Ovary (tissue), 9 donors: ENCODE measurements around the gene SHISA9. TPM values are rescaled to one million over a fixed set of nuclear protein-coding genes. Genes with fewer than 3 reads are reported as not detected.

ENCODE experiments used
- DNase-seq, 5 donors: peaks; one replicate each; pipeline ENCODE4 v3.0.0-alpha.2; 2019 to 2020
- H3K27ac ChIP-seq, 2 donors: fragments of 200-600 bp; one replicate each; pipeline versions ENCODE4 v1.5.1 to v1.8.0; 2019 to 2022
- H3K27me3 ChIP-seq: fragments of 200-600 bp; one replicate; pipeline ENCODE4 v1.8.0; 2022
- H3K36me3 ChIP-seq: fragments of 200-600 bp; sonication (generic); one replicate; pipeline ENCODE4 v1.5.1; 2019
- H3K4me1 ChIP-seq: one replicate; pipeline ENCODE4 v1.8.1; 2013; ENCODE audit warnings: mild to moderate bottlenecking, moderate library complexity; ENCODE audit not compliant: insufficient read depth
- H3K4me3 ChIP-seq: fragments of 200-600 bp; sonication (generic); one replicate; pipeline ENCODE4 v1.5.1; 2017
- H3K9me3 ChIP-seq, 2 donors: fragments of 200-600 bp in 1 of 2; sonication (generic) in 1 of 2; one replicate each; pipeline versions ENCODE4 v1.5.1 to v1.8.1; 2013 to 2019; ENCODE audit warnings: mild to moderate bottlenecking in 1 of 2, moderate library complexity in 1 of 2
- CTCF ChIP-seq, 3 donors: fragments of 450-650 bp in 2 of 3; fragments of 200-600 bp in 1 of 3; IDR thresholded peaks; one replicate each; pipeline versions ENCODE4 v1.5.1 to v1.8.0; 2016 to 2022; ENCODE audit warnings: antibody characterized with exemption in 3 of 3, mild to moderate bottlenecking in 1 of 3
- EP300 ChIP-seq: sonication (generic); formaldehyde crosslinking; IDR thresholded peaks from one replicate; pipeline ENCODE4 v1.6.1; 2017; ENCODE audit warnings: antibody characterized with exemption
- POLR2A ChIP-seq: fragments of 450-650 bp; IDR thresholded peaks from one replicate; pipeline ENCODE4 v1.6.1; 2017; ENCODE audit warnings: antibody characterized with exemption, mild to moderate bottlenecking, moderate library complexity
- WGBS, 3 donors: extraction: QIAGEN DNeasy Blood & Tissue Kit in 1 of 3; methylation state at CpG; one replicate each; pipeline versions ENCODE4 v1.1.5 to v1.1.7; 2013 to 2017; 5-methylcytosine and 5-hydroxymethylcytosine counted together
- intact Hi-C, 4 donors: fragments of 100-400 bp; cut with DNase I; formaldehyde crosslinking; loops; one replicate each; pipeline versions ENCODE4 v1.11.0 to v1.15.1; 2022 to 2023
- polyA plus RNA-seq, 2 donors: library from polyadenylated mRNA; stranded (reverse); fragments of 200-250 nt in 1 of 2; fragments of 350-450 nt in 1 of 2; fragmentation: Illumina TruSeq in 1 of 2; extraction: RNeasy Lipid Tissue Mini Kit (QIAGEN cat#74804) in 1 of 2; gene quantifications; one replicate each; pipeline ENCODE4 v1.2.3, GENCODE V29; 2013 to 2014
- total RNA-seq, 7 donors: library from RNA; depleted of rRNA in 2 of 7; stranded (reverse); fragments of >200 nt in 2 of 7; fragmentation: NEBNext Ultra II Directional in 3 of 7; extraction: Animal tissue kit (Norgen Biotek cat#: 25700) in 3 of 7; gene quantifications; one replicate each; pipeline versions ENCODE4 v1.1.0 to v1.2.4, GENCODE V29; 2016 to 2023
- donor health status: DM: no; HTN: no; CAD: no; lungs with moderate emphysema.
- donor health status: DM: no; HTN: no; CAD: no.
- donor health status: Bipolar disorder and iron deficiency.
- donor health status: DM: yes; HTN: yes; CAD: no.
- donor health status: DM: no; HTN: no; CAD: no.
- donor health status: DM: yes; HTN: yes; CAD: no.

SHISA9 gene
- total and polyA plus RNA-seq, 9 donors = 0.03 to 0.47 (median 0.12) TPM; not detected in 3

- DNase-seq = no peak
- no peak overlapping the region for H3K4me3 ChIP-seq
- no peaks in the 10 kb centered on the region for H3K36me3 ChIP-seq
- no peaks in the 10 kb centered on the region for H3K27me3 ChIP-seq
- no peak overlapping the region for H3K27ac ChIP-seq
- 2 to 3% (median 2%) methylated on average over 38 of the region's 38 CpGs for WGBS, 3 donors
- peaks cover 1% of the 10 kb centered on the region for H3K4me1 ChIP-seq
- intact Hi-C loops = no loop called here
- TF ChIP-seq EP300 (no peak), CTCF (IDR thresholded peaks at IDR 0.05) (no peak), POLR2A (no peak)
- H3K9me3 ChIP-seq = no peaks in the 10 kb centered on the region
Measured at GRCh38 chr16:12903407-12904328, 2.3 kb downstream of the SHISA9 start.

GRCh38 chr16:12904329-12904671 lies 2.9 kb downstream of the SHISA9 start:
- Histone ChIP-seq H3K36me3 (no peaks in the 10 kb centered on the region), H3K27ac (no peak overlapping the region), H3K4me3 (no peak overlapping the region), H3K27me3 (no peaks in the 10 kb centered on the region), H3K4me1 (peaks cover 1% of the 10 kb centered on the region), H3K9me3 (no peaks in the 10 kb centered on the region)
- DNase-seq = no peak
- intact Hi-C loops = no loop called here
- WGBS, 3 donors = 14 to 21% (median 20%) methylated on average over 7 of the region's 7 CpGs
- no peak for TF ChIP-seq EP300
- no peak for TF ChIP-seq CTCF (IDR thresholded peaks at IDR 0.05)
- no peak for TF ChIP-seq POLR2A

GRCh38 chr16:12906271-12906670 lies 4.9 kb downstream of the SHISA9 start:
- intact Hi-C loops = no loop called here
- Histone ChIP-seq H3K27me3 (no peaks in the 10 kb centered on the region), H3K9me3 (no peaks in the 10 kb centered on the region), H3K4me3 (no peak overlapping the region), H3K27ac (no peak overlapping the region), H3K4me1 (peaks cover 1% of the 10 kb centered on the region), H3K36me3 (no peaks in the 10 kb centered on the region)
- DNase-seq = no peak
- TF ChIP-seq POLR2A (no peak), EP300 (no peak), CTCF (IDR thresholded peaks at IDR 0.05) (no peak)
- 60 to 65% (median 61%) methylated on average over 5 of the region's 5 CpGs for WGBS, 3 donors

GRCh38 chr16:12906765-12907516 lies 5.5 kb downstream of the SHISA9 start:
- no peaks in the 10 kb centered on the region for H3K9me3 ChIP-seq
- intact Hi-C loops = no loop called here
- no peak for TF ChIP-seq POLR2A
- no peak for TF ChIP-seq CTCF (IDR thresholded peaks at IDR 0.05)
- TF ChIP-seq EP300 = no peak
- H3K27ac ChIP-seq = no peak overlapping the region
- no peak overlapping the region for H3K4me3 ChIP-seq
- WGBS, 3 donors = 69 to 80% (median 76%) methylated on average over 5 of the region's 5 CpGs
- H3K36me3 ChIP-seq = no peaks in the 10 kb centered on the region
- H3K27me3 ChIP-seq = no peaks in the 10 kb centered on the region
- no peaks in the 10 kb centered on the region for H3K4me1 ChIP-seq
- DNase-seq = no peak
